ENCODE measurements around the gene YES1.
"Not testable (repeated sequence)": the region's sequence is repeated elsewhere in the genome, so short reads cannot be mapped to it uniquely, and the experiment has no call there.

YES1 gene

DNA sequence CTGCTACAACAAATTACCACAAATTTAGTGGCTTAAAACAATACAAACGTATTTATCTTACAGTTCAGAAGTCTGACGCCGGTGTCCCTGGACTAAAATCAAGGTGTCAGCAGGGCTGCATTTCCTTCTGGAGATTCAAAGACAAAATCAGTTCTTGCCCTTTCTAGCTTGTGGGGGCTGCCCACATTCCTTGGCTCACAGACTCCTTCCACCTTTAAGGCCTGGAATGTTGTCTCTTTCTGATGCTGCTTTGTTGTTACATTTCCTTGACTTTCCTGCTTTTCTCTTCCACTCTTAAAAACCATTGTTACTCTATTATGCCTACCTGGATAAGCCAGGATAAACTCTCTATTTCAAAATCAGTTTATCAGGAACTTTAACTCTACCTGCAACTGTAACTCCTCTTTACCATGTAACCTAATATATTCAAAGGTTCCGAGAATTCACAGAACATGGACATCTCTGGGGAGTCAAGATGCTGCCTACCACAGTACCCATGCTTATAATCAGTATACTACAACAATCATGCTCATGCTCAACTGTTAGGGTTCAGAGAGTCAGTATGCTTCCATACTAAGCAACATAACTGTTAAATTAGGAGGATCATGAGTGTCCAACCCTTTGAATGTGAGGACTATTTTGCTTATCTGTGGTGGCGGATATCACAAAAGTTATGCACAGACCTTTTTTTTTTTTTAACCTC, 27.4 kb downstream of the YES1 start:
- DNase-seq (ENCODE audit: low read depth in 2 of 2) = no peak

DNA sequence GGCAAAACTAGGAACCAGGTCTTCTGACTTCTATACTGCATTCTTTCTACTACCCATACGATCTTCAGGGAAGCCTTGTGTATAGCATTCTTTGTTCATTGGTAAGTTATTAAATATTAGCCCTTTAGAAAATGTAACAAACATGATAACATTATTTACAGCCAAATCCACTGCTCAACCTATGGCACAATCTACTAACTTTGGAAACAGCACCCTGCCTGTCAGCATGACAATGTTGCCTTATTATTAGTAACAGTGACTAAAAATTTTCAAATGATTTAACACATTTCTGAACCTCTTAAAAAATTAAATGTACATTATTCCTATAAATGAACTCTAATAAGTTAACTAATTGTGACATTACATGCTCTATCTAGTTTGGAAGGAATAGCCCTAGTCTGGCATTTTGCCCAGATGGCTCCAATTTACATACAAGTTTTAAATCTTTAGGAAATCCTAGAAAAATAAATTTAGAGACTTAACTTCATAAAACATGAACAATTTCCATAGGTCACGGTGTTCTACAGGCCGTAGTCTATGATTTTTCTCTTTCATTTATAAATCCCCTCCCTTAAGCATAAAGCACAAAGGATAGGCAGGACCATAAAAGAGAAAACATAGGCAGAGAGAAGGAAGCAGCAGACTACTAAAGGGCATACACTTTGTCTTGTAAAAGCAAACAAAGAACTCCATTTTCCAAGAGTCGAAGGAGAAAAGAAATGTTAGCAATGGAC, 33.7 kb downstream of the YES1 start:
- no peak for DNase-seq (ENCODE audit: low read depth in 2 of 2)

DNA sequence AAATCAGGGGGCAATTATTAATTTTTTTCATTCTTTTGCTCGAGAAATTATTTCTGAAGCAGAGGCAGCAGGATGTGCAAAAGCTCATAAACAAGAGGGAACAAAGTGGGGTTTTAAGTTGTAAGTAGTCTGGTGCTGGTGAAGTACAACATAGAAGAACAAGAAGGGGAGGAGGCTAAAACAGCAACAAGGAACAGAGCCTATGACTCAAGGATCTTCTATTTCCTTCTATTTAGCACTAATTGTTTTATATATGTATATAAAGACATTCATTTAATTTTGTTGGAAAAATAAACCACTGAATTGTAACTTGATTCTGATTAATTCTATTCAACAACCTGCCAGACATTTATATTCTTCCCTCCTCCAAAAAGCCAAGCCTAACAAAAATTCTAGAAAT, 35.0 kb downstream of the YES1 start:
- DNase-seq (ENCODE audit: low read depth in 2 of 2) = no peak

DNA sequence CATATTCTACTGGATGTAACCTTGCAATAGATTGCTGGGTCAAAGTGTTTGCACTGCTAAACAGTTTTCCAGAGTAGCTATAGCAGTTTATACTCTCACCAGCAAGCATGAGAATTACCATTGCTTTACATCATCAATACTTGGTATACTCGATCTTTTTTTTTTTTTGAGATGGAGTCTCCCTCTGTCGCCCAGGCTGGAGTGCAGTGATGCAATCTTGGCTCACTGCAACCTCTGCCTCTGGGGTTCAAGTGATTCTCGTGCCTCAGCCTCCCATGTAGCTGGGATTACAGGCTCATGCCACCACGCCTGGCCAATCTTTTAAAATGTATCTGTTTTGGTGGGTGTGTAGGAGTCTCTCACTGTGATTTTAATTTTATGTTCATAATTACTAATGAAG, 36.0 kb downstream of the YES1 start:
- DNase-seq (ENCODE audit: low read depth in 2 of 2) = not testable (repeated sequence)

DNA sequence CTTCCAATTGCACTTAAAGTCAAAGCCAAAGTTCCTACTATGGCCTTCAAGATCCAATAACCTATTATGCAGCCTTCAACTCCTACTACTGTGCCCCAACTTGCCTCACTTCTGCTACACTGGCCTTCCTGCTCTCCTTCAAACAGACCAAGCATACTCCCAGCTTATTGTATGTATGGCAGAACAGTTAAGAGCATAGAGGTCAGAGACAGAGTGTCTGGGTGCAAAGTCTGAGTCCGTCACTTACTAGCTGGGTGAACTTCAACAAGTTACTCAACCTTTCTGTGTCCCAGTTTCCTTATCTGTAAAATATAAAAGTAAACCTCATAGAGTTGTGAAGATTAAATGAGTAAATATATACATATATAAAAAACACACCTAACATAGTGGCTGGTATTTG, 37.2 kb downstream of the YES1 start:
- DNase-seq (ENCODE audit: low read depth in 2 of 2) = no peak

DNA sequence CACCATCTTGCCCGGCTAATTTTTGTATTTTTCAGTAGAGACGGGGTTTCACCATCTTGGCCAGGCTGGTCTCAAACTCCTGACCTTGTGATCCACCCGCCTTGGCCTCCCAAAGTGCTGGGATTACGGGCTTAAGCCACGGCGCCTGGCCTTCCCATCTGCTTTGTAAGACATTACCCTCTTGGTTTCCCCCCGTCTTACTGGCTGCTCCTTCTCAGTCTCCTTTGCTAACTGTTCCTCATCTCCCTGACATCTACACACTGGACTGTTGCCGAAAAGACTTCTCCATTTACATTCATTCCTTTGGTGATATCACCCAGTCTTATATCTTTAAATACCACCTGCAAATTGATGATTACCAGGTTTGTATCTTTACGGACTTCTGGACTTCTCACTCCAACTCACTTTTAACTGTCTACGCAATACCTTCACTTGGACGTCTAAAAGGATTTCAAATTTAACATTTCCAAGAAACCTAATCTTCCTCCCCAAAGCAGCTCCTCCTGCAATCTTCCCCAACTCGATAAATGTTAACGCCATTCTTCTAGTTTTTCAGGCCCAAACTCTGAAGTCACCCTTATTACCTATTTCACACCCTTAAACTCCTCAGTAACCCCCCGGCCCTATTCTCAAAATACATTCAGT, 37.9 kb downstream of the YES1 start:
- no peak for DNase-seq (ENCODE audit: low read depth in 2 of 2)

DNA sequence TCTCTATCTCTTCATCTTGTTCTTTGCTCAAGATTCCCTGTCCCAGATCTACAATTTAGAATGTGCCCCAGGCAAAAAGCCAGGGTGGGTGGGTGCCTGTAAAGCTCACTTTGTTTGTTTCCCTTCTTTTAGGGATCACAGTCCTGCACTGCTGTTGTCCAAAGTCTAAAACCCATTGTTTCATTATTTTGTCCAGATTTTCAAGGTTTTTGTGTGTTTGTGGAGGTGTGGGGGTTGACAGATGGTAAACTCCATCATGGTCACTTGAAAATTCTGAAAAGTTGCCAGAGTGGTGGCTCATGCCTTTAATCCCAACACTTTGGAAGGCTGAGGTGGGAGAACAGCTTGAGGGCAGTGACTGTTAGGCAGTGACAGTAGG, 41.5 kb downstream of the YES1 start:
- DNase-seq (ENCODE audit: low read depth in 2 of 2) = no peak

DNA sequence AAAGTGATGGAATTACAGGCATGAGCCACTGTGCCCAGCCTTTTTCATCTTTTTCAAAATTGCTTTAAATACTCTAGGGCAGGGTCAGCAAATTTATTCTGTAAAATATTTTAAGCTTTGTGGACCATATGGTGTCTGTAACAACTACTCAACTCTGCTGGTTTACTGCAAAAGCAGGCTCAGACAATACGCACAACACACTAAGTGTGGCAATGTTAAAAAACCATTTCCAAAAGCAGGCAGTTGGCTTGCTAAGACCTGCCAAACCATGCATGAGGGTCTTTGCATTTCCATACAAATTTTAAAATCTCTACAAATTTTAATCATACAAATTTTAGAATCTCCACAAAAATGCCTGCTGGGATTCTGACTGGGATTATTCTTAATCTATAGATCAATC, 44.1 kb downstream of the YES1 start:
- no peak for DNase-seq (ENCODE audit: low read depth in 2 of 2)

DNA sequence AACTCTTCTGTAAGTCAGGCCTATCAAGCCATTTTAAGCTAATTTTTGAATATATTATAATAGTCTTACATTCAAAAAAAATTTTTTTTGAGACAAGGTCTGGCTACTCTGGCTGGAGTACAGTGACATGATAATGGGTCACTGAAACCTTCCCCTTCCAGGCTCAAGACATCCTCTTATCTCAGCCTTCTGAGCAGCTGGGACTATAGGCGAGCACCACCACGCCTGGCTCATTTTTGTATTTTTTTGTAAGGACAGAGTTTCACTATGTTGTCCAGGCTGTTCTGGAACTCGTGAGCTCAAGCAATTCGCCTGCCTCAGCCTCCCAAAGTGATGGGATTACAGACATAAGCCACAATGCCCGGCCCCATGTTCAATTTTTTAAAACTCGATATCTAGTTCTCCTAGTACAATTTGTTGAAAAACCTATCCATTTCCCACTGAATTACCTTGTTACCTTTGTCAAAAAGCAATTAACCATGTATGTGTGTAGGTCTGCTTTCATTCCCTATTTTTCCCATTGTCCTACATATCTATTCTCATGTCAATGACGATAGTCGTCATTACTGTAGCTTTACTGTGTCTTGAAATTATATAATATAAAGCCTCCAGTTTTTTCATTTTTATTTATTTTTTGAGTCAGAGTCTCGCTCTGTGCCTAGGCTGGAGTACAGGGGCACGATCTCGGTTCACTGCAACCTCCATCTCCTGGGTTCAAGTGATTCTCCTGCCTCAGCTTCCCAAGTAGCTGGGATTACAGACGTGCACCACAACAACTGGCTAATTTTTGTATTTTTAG, 44.8 kb downstream of the YES1 start:
- no peak for DNase-seq (ENCODE audit: low read depth in 2 of 2)

DNA sequence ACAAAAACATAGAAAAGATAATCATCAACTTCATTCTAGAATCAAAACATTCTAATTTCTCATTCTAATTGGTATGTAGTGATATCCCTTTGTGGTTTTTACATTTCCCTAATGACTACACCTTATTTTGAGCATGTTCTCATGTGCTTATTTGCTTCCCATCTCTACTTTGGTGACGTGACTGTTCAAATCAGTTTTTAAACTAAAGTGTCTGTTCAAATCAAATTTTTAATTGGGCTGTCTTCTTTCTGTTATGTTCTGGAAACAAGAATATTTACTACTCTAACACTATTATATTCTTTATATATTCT, 45.5 kb downstream of the YES1 start:
- no peak for DNase-seq (ENCODE audit: low read depth in 2 of 2)

DNA sequence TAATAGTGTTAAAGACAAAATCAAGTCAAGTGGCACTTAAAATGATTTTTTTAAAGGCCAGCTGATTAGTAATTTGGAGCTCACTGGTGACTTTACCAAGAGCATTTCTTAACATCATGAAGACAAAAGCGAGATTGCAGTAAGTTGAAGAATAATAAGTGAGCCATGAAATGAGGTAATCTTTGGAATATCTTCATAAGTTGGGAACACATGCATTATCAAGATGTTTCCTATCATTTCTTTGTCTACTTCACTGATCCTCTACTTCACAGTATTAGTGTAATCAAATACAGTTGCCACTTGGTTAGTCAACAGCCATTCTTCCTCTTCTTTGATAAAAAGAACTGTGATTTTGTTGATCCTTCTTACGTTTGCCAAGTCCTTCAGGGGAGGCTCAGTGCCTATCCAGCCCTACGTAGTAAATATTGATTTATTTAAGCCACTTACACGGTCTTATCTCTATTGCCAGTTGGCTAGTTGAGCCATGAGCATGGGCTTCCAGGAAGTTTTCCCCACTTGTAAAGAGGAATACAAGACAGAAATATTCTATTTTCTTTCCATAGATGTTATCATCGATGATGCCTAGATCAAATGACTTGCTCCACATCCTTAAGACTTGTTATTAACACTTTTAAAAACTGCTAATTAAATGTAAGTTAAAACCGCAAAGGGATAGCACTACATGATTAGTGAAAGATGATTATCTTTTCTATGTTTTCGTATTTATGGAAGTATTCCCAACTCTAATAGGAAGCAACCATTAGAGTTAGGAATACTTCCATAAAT, 46.1 kb downstream of the YES1 start:
- DNase-seq (ENCODE audit: low read depth in 2 of 2) = no peak

DNA sequence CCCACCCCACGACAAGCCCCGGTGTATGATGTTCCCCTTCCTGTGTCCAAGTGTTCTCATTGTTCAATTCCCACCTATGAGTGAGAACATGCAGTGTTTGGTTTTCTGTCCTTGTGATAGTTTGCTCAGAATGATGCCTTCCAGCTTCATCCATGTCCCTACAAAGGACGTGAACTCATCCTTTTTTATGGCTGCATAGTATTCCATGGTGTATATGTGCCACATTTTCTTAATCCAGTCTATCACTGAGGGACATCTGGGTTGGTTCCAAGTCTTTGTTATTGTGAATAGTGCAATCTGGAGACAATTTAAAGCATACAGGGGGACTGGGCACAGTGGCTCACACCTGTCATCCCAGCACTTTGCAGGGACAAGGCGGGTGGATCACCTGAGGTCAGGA, 52.2 kb downstream of the YES1 start:
- DNase-seq (ENCODE audit: low read depth in 2 of 2) = not testable (repeated sequence)

DNA sequence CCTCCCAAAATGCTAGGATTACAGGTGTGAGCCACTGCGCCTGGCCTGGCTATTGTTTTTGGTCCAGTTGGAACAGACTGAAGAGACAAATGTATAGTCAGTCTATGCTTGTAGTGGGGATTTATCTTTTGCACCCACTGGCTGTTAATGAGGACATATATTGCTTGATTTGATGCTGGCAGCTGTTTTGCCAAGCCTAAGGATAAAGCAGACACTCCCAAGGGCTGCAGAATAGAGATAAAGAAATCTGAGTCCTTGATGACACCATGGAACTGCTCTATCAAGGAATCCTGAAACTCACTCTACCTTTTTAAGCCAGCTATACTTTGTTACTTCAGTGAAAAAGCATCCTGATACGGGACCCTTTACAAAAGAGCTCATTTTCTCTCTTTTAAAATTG, 56.5 kb downstream of the YES1 start:
- DNase-seq (ENCODE audit: low read depth in 2 of 2) = no peak

DNA sequence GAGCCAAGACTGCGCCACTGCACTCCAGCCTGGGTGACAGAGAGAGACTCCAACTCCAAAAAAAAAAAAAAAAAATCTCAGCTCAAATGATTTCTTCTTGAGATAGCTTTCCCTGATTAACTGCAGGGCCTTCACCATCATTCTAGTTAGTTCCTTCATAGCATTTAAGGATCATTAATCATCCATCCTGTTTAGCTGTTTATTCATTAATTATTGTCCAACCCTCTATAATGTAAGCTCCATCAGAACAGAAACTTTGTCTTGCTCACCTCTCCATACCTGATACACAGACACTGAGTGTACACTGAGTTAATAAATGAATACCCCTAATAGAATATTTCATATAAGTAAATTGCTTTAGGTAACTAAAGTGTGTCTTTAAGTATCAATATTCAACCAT, 57.4 kb downstream of the YES1 start:
- no peak for DNase-seq (ENCODE audit: low read depth in 2 of 2)

DNA sequence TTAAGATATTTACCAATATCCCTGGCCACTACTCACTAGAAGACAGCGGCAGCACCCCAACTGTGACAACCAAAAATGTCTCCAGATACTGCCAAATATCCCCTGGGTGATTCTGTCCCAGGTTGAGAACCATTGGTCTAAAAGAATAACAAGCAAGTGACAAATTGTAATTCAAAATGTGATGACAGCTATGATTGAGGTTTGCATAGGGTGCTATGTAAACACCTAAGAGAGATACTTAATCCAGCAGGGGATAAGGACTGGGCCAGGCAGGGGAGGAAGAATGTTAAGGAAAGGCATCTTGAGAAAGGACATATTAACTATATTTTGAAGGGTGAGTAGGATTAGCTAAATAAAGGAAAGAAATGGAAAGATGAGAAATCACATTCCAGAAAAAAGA, 61.6 kb downstream of the YES1 start:
- DNase-seq (ENCODE audit: low read depth in 2 of 2) = no peak

DNA sequence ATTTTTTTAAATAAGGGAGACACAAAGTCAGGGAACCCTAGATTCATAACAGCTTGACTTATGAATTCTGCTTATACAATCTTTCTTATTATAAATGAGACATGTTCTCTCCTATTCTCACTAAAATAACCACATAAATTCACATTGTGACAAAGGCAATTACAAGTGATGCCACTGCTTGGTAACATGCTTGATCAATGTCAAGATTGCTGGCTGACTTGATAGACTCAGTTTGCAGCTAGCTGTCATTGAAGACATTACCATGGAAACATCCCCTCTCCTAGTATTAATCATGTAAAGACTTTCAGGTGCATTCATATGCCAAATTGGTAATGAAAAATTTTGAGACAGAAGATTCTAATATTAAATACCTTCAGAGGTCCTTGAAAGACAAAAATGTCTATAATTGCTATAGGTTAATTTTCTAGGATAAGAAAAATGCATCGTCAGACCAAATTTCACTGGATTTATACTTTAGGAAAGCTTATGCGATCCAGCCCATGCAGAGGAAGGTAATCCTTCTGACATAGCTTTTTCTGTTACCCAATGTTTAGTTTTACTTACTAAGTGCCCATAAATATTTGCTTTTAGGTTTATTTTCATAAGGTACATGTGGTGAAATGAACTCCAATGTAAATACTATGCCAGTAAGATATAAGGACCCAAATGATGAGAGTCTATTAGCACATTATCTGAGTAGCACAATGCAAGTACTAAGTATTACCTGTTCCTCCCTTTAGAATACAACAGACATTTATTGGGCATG, 67.0 kb downstream of the YES1 start:
- DNase-seq (ENCODE audit: low read depth in 2 of 2) = no peak

DNA sequence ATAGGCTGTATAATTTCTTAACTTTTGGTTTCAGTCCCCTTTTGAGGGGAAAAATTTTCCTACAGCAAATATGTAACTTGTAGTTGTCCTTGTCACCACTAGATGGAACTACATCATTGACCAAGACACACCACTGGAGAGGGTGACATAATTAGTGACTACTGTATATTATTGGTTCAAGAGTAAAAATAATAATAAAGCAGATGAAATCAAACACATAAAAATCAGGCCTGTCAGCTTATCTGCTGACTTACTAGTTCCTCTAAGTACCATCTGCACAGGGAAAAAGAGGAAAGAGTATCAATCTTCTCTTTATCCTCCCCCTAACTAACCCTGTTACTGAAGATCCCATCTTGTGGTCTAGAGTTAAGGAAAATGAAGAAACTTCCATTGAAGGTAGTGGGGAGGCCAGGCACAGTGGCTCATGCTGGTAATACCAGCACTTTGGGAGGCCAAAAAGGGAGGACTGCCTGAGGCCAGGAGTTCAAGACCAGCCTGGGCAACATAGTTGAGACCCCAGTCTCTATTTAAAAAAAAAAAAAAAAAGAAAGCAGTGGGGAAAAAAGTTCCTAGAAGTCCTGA, 70.0 kb downstream of the YES1 start:
- DNase-seq (ENCODE audit: low read depth in 2 of 2) = no peak

DNA sequence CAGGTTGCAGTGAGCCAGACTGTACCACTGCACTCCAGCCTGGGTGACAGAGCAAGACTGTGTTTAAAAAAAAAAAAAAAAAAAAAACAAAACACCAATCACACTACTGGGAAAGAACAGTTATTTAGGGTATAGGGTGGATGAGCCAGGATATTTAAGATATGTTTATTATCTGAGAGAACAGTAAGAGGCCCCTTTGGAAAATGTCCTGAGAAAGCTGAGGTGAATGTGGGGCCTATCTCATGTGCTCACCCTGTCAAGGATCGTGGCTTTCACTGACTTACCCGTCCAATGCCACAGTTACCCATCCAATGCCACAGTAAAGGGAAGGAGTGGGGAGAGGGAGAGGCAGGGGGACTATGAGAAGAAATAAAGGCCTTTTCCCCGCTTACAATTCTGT, 79.7 kb downstream of the YES1 start:
- DNase-seq (ENCODE audit: low read depth in 2 of 2) = no peak

DNA sequence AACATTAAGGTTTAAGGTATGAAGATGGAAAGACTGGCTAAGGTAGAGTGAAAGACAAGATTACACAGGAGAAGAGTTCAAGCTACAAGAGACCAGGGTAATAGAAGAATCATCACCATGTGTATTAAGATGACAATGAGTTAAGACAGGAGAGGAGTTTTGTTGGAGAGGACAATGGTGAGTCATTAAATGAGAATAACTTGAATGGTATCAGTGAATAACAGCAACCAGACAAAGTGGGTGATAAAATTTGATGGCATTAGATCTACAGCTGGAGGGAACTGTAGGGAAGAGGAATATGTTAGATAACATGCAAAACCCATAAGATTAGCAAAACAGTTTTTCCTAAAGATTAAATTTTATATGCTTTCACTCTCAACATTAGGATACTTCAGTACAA, 80.9 kb downstream of the YES1 start:
- no peak for DNase-seq (ENCODE audit: low read depth in 2 of 2)

DNA sequence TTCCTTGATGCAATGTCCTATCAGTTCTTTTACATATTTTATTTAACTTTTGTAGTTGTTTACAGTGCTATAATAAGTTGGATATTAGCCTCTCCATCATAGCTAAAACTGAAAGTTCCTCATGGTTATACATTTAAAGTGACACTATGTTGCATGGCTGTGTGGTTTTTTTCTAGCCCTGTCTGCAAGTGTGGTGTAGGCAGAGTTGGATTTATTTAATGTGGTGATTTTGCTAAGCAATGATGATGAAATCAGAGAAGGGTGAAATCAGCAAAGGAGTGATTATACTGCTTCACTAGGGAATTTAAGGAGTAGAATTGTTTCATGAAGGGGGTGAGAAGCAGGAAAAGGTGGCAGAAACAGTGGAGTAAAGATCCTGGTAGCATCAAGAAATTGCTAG, 81.3 kb downstream of the YES1 start:
- no peak for DNase-seq (ENCODE audit: low read depth in 2 of 2)

DNA sequence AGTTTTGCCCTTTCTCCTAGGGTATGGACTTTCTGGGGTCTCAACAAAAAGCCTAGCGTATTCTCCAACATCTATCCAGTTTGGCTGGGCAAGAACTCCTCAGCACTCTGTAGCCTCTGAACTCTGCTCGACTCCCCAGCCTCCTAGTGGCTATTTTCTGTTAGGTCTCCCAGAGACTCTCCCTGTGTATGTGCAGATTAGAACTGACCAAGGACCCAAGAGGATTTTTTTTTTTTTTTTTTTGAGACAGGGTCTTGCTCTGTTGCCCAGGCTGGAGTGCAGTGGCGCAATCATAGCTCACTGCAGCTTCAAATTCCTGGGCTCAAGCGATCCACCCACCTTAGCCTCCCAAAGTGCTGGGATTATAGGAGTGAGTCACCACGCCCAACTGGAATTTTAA, 81.9 kb downstream of the YES1 start:
- DNase-seq (ENCODE audit: low read depth in 2 of 2) = not testable (repeated sequence)
